Natural killer cell treated with Interleukin-12 subunit alpha and Interleukin-12 subunit beta and Interleukin-15 and Interleukin-18, amount 100 ng/mL, for 72 hours (primary cell): ENCODE results near the gene TPRKB. TPM values are rescaled to one million over a fixed set of nuclear protein-coding genes. Genes with fewer than 3 reads are reported as not detected.
A peak's percentile ranks its signal among the peaks of the same experiment; 100 is the strongest.
"Not testable (repeated sequence)": the region's sequence is repeated elsewhere in the genome, so short reads cannot be mapped to it uniquely, and the experiment has no call there.

Experiments
- ATAC-seq, 2 donors: fragments of 150-1000 bp; cut with Tn5 transposase in 1 of 2; sonication (Bioruptor Pico), chemical (Tn5 transposase) in 1 of 2; 2 replicates each; pipeline ENCODE4 v1.10.0; 2021
- DNase-seq: peaks from one replicate; pipeline ENCODE4 v3.0.0; 2022; ENCODE audit warnings: low spot score
- H3K27ac Mint-ChIP-seq, 2 donors: 1 replicate in 1 of 2; 2 replicates in 1 of 2; pipeline ENCODE4 v1.8.0; 2022; ENCODE audit warnings: mixed read lengths in 2 of 2, mild to moderate bottlenecking in 1 of 2, moderate library complexity in 1 of 2
- H3K27me3 Mint-ChIP-seq, 2 donors: 1 replicate in 1 of 2; 2 replicates in 1 of 2; pipeline ENCODE4 v1.8.0; 2022; ENCODE audit warnings: mixed read lengths in 2 of 2
- H3K36me3 Mint-ChIP-seq: one replicate; pipeline ENCODE4 v1.8.0; 2022; ENCODE audit warnings: mixed read lengths
- H3K4me1 Mint-ChIP-seq, 2 donors: 1 replicate in 1 of 2; 2 replicates in 1 of 2; pipeline ENCODE4 v1.8.0; 2022; ENCODE audit warnings: low read depth in 2 of 2, mixed read lengths in 2 of 2, mild to moderate bottlenecking in 1 of 2
- H3K4me3 Mint-ChIP-seq: one replicate; pipeline ENCODE4 v1.8.0; 2022; ENCODE audit warnings: mixed read lengths
- H3K9me3 Mint-ChIP-seq: 2 replicates; pipeline ENCODE4 v1.8.0; 2022; ENCODE audit warnings: mixed read lengths
- total RNA-seq, 2 donors: library from RNA; stranded (reverse); gene quantifications; one replicate each; pipeline ENCODE4 v1.2.3, GENCODE V29; 2022

Gene TPRKB
- total RNA-seq, 2 donors from 2014 or later = 20.0 to 25.2 TPM

DNA sequence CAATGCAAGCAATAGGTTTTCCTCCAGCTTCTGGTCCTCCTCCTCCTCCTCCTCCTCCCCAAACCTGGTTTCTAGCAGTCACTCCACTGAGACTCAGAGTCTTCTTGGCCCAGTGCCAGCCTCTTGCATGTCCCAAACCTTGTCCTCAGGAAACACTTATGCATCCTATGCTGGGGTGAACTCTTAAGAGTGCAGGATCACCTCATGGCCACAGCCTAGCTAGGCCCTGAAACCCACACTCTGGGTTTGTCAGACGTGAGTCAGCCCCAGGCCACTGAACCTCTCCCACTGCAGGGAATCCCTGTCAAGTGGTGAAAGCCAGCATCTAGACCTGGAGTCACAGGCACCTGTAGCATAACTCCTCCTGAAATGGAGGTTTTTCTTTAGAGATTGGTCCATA lies 52.8 kb downstream of the TPRKB start:
- not testable (repeated sequence) for ATAC-seq, H3K4me3 Mint-ChIP-seq, DNase-seq, H3K27ac Mint-ChIP-seq, H3K4me1 Mint-ChIP-seq, H3K36me3 Mint-ChIP-seq, H3K9me3 Mint-ChIP-seq
- H3K27me3 Mint-ChIP-seq = peaks cover 15 to 43% of the 10 kb centered on the region in 2 donors

DNA sequence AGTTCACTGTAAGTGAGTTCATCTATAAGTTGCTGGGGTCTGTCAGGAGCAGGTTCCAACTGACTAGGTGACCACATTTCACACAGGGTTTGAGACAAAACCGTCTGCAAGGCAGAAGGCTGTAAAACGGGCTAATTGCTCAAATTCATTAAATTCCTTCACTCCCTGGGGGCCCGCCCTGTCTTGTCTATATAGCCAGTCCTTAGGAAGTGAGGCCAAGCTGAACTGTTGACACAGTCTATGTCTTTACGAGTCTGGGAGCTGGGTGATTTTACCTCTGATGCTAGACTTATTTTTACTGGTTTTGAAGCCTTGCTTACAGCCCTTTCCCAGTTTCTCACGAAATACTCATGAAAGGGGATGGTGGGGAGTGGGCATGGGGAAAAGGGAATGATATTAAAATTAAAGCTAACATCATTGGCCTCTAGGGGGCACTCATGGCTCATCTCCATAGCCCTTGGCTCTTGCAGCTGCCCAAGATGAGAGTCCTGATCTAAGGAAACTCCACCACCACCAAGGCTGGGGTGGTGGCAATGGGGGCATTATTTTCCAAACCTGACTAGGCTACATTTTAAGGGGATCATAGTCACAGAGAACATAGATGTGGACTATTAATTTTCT lies 57.1 kb downstream of the TPRKB start:
- not testable (repeated sequence) for H3K36me3 Mint-ChIP-seq, H3K4me3 Mint-ChIP-seq, H3K9me3 Mint-ChIP-seq, DNase-seq, H3K27ac Mint-ChIP-seq, H3K4me1 Mint-ChIP-seq
- H3K27me3 Mint-ChIP-seq = peaks cover 8 to 24% of the 10 kb centered on the region in 2 donors
- peak in 1 of 2 donors; percentile 71 for ATAC-seq

Other genes starting within 250 kb of the TPRKB start
- gene NAT8, start 94.9 kb downstream of the TPRKB start, total RNA-seq = not detected
- 10 to 100 TPM; 30.7 to 50.1 TPM for gene DUSP11, start 42.8 kb upstream of the TPRKB start, total RNA-seq
- not detected for gene C2orf78, start 46.8 kb upstream of the TPRKB start, total RNA-seq
- 10 to 100 TPM; 27.5 to 40.6 TPM for gene STAMBP, start 91.6 kb upstream of the TPRKB start, total RNA-seq
- gene ACTG2, start 155.7 kb upstream of the TPRKB start, total RNA-seq = not detected
- gene DGUOK, start 189.5 kb upstream of the TPRKB start, total RNA-seq = 10 to 100 TPM; 87.1 to 92.6 TPM
- gene TET3, start 247.6 kb upstream of the TPRKB start, total RNA-seq = 10 to 100 TPM; 29.3 to 70.3 TPM